Activated gamma-delta T cell (primary cell): ENCODE data around the gene PIK3R2.
"Not testable (repeated sequence)": the region's sequence is repeated elsewhere in the genome, so short reads cannot be mapped to it uniquely, and the experiment has no call there.

ENCODE experiments used
- DNase-seq: peaks from one replicate; lab custom pipeline; 2025; lab: John Stamatoyannopoulos, UW
- total RNA-seq, 2 donors: gene quantifications; one replicate each; lab custom pipeline; 2026; lab: John Stamatoyannopoulos, UW

The PIK3R2 gene
- 0.51 to 0.92 reads per million in 2 donors for total RNA-seq

DNA sequence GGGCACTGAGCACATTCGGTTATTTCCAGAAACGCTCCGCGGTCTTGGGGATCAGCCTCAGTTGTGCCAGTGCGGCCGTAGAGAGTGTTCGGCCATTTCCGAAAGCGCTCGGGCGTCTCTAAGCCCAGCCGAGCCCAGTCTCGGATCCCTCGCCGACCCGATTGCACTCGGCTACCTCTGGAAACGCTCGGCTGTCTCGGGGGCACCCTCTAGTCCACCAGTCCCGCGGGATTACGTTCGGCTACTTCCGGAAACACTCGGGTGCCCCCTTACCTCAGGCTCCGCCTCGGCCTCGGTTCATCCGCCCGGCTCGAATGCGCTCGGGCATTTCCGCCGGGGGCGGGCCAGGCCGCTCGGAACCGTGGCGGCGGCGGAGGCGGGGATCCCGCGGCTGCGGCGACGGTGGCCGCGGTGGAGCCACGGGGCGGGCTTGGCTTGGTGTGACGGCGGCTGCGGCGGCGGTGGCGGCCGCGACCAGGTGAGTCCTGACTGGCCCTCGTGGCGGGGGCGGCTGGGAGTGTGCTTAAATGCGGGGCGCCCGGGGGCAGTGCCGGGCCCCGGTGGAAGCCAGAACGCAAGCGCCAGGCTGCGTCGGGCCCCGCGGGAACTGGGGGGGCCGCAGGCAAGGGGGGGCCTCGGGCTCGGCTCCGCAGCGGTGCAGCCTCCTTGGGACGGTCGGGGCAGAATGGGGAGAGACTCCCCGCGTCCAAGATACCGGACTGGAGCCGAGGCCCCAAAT, at the start of gene PIK3R2:
Gene PIK3R2, plus strand, starts transcription at position 347 of the 739 bp plus-strand sequence. CDS start 2,717 bp downstream, outside the sequence.
- peak; percentile 94 for DNase-seq

DNA sequence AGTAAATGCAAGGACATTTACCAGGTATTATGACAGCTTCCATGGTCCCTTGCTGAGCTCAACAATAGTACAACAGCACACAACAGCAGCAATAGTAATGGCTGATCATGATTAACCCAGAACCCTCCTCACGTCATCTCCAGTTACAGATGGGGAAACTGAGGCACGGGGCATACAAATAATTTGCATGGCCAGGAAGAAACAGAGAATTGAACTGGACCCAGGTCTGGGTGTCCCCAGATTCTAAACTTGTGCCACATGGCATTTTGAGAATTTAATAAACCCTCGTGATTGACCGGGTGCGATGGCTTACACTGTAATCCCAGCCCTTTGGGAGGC, 48.2 kb upstream of the PIK3R2 start:
- DNase-seq: no peak

GRCh38 chr19:18105259-18105658, 47.7 kb upstream of the PIK3R2 start:
- not testable (repeated sequence) for DNase-seq

- no peak for DNase-seq
Observed at GRCh38 chr19:18107235-18107634, 45.7 kb upstream of the PIK3R2 start.

- no peak for DNase-seq
Observed at GRCh38 chr19:18108897-18109296, 44.1 kb upstream of the PIK3R2 start.

DNA sequence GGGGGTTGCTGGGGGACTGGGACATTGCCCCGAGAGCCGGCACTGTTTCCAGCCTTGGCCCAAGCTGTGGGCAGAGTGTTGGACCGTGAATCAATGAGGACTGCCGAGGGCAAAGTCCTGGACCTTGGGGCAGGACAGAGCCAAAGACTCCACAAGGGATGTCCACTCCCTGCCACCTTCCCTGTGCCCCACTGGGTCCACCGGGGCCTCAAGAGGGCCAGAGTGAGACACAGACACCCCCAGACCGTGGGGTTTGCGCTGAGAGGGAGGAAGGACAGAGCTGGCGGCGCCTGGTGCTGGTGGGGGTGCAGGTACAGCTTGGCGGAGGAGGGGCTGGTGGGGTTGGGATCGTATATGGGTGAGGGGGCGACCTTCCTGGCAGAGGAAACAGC, 43.6 kb upstream of the PIK3R2 start:
- no peak for DNase-seq

GRCh38 chr19:18109733-18110608, 43.0 kb upstream of the PIK3R2 start:
- peak; percentile 35 for DNase-seq

- DNase-seq: no peak
Observed at GRCh38 chr19:18110609-18111232, 42.2 kb upstream of the PIK3R2 start.

DNA sequence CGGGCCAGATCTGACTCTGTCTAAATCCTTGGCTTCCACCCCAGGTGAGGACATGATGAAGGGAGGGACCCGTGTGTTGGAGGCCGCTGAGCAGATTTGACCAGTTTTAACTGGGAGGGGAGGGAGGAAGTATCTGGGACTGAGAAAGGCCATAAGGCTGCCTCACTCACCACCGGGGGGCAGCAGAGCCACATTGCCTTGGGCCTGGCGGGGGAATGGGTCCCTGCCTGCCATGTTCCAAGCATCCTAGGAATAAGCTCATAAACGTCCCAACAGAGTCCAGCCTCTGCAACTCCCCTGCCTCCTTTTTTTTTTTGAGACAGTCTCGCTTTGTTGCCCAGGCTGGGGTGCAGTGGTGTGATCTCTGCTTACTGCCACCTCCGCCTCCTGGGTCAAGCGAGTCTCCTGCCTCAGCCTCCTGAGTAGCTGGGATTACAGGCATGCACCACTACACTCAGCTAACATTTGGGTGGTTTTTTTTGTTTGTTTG, 39.9 kb upstream of the PIK3R2 start:
- DNase-seq: peak; percentile 33

GRCh38 chr19:18113827-18114226, 39.1 kb upstream of the PIK3R2 start:
- DNase-seq: no peak

GRCh38 chr19:18114483-18114882, 38.5 kb upstream of the PIK3R2 start:
- no peak for DNase-seq

DNA sequence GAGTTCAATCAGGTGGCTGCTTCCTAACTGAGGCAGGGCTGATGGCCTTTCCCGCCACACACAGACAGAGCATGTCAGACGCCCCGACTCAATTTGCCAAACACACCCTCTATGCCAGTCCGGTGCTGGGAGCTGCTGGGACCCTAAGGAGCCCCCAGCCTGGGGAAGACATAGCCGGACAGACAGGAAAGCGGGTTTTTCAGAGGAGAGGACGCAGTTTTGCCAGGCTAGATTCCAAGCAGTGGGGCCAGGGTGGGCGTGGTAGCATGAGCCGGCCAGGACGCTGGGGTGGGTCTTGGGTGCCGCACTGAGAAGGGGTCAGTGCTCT, 35.6 kb upstream of the PIK3R2 start:
- no peak for DNase-seq

GRCh38 chr19:18117692-18118378, 35.1 kb upstream of the PIK3R2 start:
- DNase-seq: peak; percentile 97

DNA sequence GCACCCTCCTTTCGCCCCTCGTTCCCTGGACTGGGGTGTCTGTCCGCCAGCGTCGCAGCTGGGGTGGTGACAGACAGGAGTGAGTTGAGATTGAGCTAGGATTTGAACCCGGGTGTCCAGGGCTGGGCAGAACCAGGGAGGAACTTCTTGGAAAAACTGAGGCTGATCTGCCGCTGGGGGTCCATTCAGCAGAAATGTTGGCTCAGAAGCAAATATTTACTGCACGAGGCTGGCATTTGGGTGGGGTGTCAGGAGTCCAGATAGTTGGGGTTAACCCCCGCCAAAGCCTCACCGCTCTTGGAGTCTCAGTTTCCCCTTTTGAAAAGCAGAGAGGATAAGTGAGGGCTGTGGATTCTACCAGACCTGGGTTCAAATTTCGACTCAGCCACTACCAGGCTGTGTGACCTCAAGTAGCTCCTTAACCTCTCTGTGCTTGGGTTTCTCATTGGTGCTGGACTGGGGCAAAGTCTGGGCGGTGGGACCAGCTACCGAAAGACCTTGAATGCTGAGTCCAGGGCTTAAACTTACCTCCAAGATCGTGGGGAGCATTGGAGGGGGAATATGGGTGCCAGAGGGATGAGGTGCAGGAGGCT, 34.4 kb upstream of the PIK3R2 start:
- DNase-seq: no peak

DNA sequence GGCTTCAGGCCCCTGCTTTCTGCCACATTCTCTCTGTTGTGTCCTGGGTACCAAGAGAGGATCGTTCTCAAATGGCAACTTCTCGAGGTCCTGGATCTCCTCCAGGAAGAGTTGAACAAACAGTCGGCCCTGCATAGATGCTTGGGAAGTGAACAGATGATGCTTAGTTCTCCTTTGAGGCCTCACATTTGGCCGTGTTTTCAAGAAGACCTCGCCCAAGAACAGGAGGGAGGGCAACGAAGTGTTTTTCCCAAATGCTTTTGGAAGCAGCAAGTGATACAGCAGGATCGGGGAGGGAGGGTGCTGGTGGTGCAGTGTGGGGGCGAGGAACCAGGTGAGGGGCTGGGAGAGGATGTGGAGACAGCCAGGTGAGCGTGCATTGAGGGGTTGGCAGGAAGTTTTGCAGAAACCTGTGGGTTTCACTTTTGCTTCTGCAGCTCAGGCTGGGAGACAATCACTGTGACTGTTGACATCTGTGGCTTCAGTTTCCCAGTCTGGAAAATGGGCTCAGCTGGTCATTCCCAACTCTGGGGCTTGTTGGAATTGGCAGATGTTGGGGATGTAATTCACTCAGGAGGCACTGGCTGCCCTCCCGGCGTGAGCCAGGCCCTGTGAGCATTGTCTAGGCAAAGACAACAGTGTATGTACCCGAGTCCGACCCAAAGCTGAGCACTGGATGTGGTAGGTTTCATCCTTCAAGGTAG, 33.8 kb upstream of the PIK3R2 start:
- DNase-seq: no peak

- peak; percentile 37 for DNase-seq
Observed at GRCh38 chr19:18119717-18120105, 33.3 kb upstream of the PIK3R2 start.

DNA sequence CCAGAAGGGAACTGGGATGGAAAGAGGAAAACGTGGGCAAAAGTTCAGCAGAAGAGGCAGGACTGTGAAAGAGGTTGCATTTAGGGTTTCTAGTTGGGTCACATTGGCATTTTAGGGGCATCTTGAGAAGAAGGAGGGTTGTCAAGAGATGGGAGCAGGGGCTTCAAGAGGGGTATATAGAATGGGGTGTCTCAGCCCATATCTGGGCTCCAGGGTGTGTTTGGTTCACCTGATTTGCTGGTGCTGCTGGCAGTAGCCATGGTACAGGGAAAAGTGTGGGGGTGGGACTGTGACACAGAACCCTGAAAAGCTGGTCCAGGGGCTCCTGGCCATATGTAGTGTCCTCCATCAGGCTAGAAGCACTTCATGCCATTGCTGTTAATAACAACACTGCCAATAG, 32.8 kb upstream of the PIK3R2 start:
- no peak for DNase-seq

DNA sequence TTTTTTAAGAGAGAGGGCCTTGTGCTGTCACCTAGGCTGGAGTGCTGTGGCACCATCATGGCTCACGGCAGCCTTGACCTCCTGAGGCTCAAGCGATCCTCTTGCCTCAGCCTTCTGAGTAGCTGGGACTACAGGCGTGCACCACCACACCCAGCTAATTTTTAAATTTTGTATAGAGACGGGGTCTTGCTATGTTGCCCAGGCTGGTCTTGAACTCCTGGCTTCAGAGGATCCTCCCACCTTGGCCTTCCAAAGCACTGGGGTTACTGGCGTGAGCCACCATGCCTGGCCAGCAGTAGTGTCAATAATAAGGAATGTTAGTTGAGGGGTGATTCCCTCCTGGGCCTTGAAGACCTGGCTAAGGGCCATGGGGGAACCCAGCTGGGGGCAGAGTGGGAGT, 31.8 kb upstream of the PIK3R2 start:
- no peak for DNase-seq

DNA sequence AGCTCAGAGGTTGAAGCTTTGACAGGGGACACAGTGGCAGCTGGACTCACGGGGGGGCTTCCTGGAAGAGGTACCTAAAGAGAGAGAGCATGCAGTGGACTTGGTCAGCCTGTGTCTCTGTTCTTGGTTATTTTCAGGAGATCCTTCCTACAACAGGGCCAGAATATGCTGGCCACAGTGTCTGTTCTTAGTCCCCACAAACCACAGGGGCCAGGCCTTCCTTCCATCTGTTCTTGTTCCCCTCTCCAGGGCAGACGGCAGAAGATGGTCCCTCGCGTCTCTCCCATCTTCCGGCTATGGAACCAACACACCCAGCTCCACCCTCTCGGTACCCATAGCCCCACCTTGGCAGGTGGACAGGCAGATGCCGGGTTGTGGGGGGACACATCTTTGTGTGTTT, 30.5 kb upstream of the PIK3R2 start:
- DNase-seq: no peak

DNA sequence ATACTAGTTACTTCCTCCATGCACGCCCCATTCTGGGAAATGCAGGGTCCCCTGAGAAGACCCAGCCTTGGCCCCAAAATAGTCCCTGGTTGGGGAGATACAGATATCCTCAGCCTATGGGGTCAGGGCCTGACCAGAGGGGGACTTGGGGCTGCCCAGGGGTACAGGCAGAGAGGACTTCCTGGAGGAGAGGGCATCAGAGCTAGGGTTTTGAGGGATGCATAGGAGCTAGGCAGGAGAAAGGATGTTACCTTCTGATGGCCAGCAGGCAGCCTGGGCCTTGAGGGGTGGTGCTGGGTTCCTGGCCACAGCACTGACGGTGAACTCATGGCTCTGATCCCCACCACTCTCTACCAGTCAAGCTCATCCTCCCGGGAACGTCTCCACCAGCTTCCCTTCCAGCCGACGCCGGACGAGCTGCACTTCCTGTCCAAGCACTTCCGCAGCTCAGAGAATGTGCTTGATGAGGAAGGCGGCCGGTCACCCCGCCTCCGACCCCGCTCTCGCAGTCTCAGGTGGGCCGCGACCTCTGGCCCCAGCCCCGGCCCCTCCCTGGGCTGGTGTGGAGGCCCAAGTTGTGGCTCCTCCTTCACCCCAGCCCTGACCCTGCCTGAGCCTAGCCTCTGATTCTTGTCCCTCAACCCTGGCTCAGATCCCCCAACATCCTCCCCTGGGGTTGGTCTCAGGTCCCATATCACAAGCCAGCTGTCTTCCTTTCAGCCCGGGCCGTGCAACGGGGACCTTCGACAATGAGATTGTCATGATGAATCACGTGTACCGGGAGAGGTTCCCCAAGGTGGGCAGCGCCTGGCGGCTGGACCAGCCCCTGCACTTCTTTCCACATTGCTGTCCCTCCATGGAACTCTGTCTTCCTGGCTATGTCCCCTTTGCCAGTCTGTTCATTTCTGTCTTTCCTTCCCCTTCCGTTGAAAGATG, 29.8 kb upstream of the PIK3R2 start:
- no peak for DNase-seq
